Neural cell (in vitro differentiated cells): Measurements from ENCODE around the gene PSMA8. TPM values are rescaled to one million over a fixed set of nuclear protein-coding genes. Genes with fewer than 3 reads are reported as not detected.

Experiments
- H2AFZ ChIP-seq: fragments of 200-600, 300-800 bp; sonication (generic), shearing (Covaris generic); 2 replicates; pipeline ENCODE4 v1.6.0; 2014; ENCODE audit warnings: low read depth, mild to moderate bottlenecking, antibody characterized with exemption, low read length, moderate library complexity
- H3F3A ChIP-seq: fragments of 200-600 bp; shearing (Covaris generic); 2 replicates; pipeline ENCODE4 v1.6.1; 2016; ENCODE audit warnings: mild to moderate bottlenecking, moderate library complexity, mixed read lengths, antibody characterized with exemption, low read length; ENCODE audit not compliant: insufficient read depth, poor library complexity, severe bottlenecking
- H3K27ac ChIP-seq: fragments of 200-600, 300-800 bp; sonication (generic), shearing (Covaris generic); 2 replicates; pipeline ENCODE4 v1.5.1; 2014; ENCODE audit warnings: mild to moderate bottlenecking, low read length, moderate library complexity
- H3K27me3 ChIP-seq: fragments of 300-800, 200-600 bp; sonication (generic), shearing (Covaris generic); 2 replicates; pipeline ENCODE4 v1.6.0; 2014; ENCODE audit warnings: mild to moderate bottlenecking, low read depth, low read length, moderate library complexity; ENCODE audit not compliant: insufficient read depth
- H3K36me3 ChIP-seq: fragments of 300-800, 200-600 bp; sonication (generic), shearing (Covaris generic); 2 replicates; pipeline ENCODE4 v1.5.1; 2014; ENCODE audit warnings: mild to moderate bottlenecking, antibody characterized with exemption, low read length, moderate library complexity; ENCODE audit not compliant: insufficient read depth
- H3K4me2 ChIP-seq: fragments of 300-800, 200-600 bp; sonication (generic), shearing (Covaris generic); 2 replicates; pipeline ENCODE4 v1.6.0; 2014; ENCODE audit warnings: mild to moderate bottlenecking, low read length
- H3K4me3 ChIP-seq: fragments of 300-800, 200-600 bp; sonication (generic), shearing (Covaris generic); 2 replicates; pipeline ENCODE4 v1.5.1; 2014; ENCODE audit warnings: mild to moderate bottlenecking, low read length, moderate library complexity
- H3K79me2 ChIP-seq: fragments of 200-600 bp; shearing (Covaris generic); replicated peaks from 2 replicates; pipeline ENCODE4 v1.6.0; 2014; ENCODE audit warnings: mild to moderate bottlenecking, low read length, moderate library complexity; ENCODE audit not compliant: insufficient read depth
- H3K9ac ChIP-seq: fragments of 300-800, 200-600 bp; sonication (generic), shearing (Covaris generic); 2 replicates; pipeline ENCODE4 v1.6.1; 2016; ENCODE audit warnings: mild to moderate bottlenecking, low read length, mixed read lengths
- H3K9me2 ChIP-seq: fragments of 200-600 bp; shearing (Covaris generic); 2 replicates; pipeline ENCODE4 v1.6.1; 2016; ENCODE audit warnings: mild to moderate bottlenecking, low read length, mixed read lengths; ENCODE audit not compliant: insufficient read depth
- H3K9me3 ChIP-seq: fragments of 200-600, 300-800 bp; sonication (generic), shearing (Covaris generic); 2 replicates; pipeline ENCODE4 v1.6.1; 2016; ENCODE audit warnings: mild to moderate bottlenecking, mixed run types, low read length, moderate library complexity, mixed read lengths
- H4K20me1 ChIP-seq: fragments of 200-600 bp; shearing (Covaris generic); 2 replicates; pipeline ENCODE4 v1.6.1; 2016; ENCODE audit warnings: mild to moderate bottlenecking, mixed run types; ENCODE audit not compliant: insufficient read depth
- EP300 ChIP-seq: fragments of 450-650 bp; conservative IDR thresholded peaks from 2 replicates; pipeline ENCODE4 v1.6.1; 2014; ENCODE audit warnings: antibody characterized with exemption, mild to moderate bottlenecking, moderate library complexity; ENCODE audit not compliant: poor library complexity, severe bottlenecking
- EZH2 ChIP-seq: fragments of 200-600, 300-800 bp; shearing (Covaris generic), sonication (generic); IDR thresholded peaks from 2 replicates; pipeline ENCODE4 v1.6.1; 2014; ENCODE audit warnings: antibody characterized with exemption, low read length, borderline replicate concordance, mild to moderate bottlenecking; ENCODE audit not compliant: insufficient read depth, poor library complexity, severe bottlenecking
- MXI1 ChIP-seq: fragments of 450-650 bp; conservative IDR thresholded peaks from 2 replicates; pipeline ENCODE4 v1.6.1; 2014; ENCODE audit warnings: antibody characterized with exemption, mild to moderate bottlenecking; ENCODE audit not compliant: poor library complexity, severe bottlenecking
- POLR2AphosphoS5 ChIP-seq: IDR thresholded peaks from 2 replicates; pipeline ENCODE4 v1.6.1; 2012
- RAD21 ChIP-seq: fragments of 450-650 bp; conservative IDR thresholded peaks from 2 replicates; pipeline ENCODE4 v1.6.1; 2014; ENCODE audit warnings: antibody characterized with exemption, mild to moderate bottlenecking, moderate library complexity
- REST ChIP-seq: IDR thresholded peaks from 2 replicates; pipeline ENCODE4 v1.6.1; 2012; ENCODE audit warnings: borderline replicate concordance
- SMC3 ChIP-seq: fragments of 450-650 bp; conservative IDR thresholded peaks from 2 replicates; pipeline ENCODE4 v1.6.1; 2014; ENCODE audit warnings: antibody characterized with exemption, mild to moderate bottlenecking, moderate library complexity; ENCODE audit not compliant: poor library complexity
- TAF1 ChIP-seq: IDR thresholded peaks from 2 replicates; pipeline ENCODE4 v1.6.1; 2012; ENCODE audit warnings: low read depth
- polyA plus RNA-seq: library from polyadenylated mRNA; depleted of rRNA; stranded (reverse); fragments of >200 nt; gene quantifications from 2 replicates; pipeline ENCODE4 v1.2.3, GENCODE V29; 2014
- TF ChIP-seq, protein P1 (sequence below): fragments of 450-650 bp; IDR thresholded peaks from 2 replicates; pipeline ENCODE4 v1.5.1; 2014; ENCODE audit warnings: antibody characterized with exemption, mild to moderate bottlenecking, moderate library complexity; ENCODE audit not compliant: poor library complexity, severe bottlenecking

Gene PSMA8
- polyA plus RNA-seq, 1 donor from 2014 or later = not detected

- no peak overlapping the region for H3K27ac ChIP-seq
- no peaks in the 10 kb centered on the region for H3K9me3 ChIP-seq
- H3F3A ChIP-seq = no peaks in the 10 kb centered on the region
- no peak overlapping the region for H3K9ac ChIP-seq
- H3K4me3 ChIP-seq = no peak overlapping the region
- H3K27me3 ChIP-seq = no peaks in the 10 kb centered on the region
- H3K9me2 ChIP-seq = no peaks in the 10 kb centered on the region
- no peaks in the 10 kb centered on the region for H3K79me2 ChIP-seq
- H3K4me2 ChIP-seq = no peak overlapping the region
- no peaks in the 10 kb centered on the region for H4K20me1 ChIP-seq
- TF ChIP-seq EP300 = no peak
- no peak for TF ChIP-seq POLR2AphosphoS5
- TF ChIP-seq RAD21 = no peak
- TF ChIP-seq MXI1 = no peak
- no peak for TF ChIP-seq SMC3
- TF ChIP-seq TAF1 = no peak
- no peak for TF ChIP-seq REST
- no peak for TF ChIP-seq EZH2
- H2AFZ ChIP-seq = no peak overlapping the region
- H3K36me3 ChIP-seq = no peaks in the 10 kb centered on the region
Measured at GRCh38 chr18:26097563-26097962, 36.1 kb upstream of the PSMA8 start.

- Histone ChIP-seq H3K4me2 (no peak overlapping the region), H3K36me3 (no peaks in the 10 kb centered on the region), H3K9me2 (no peaks in the 10 kb centered on the region), H3K27ac (no peak overlapping the region), H3K79me2 (no peaks in the 10 kb centered on the region), H3K4me3 (no peak overlapping the region), H3K9ac (no peak overlapping the region), H3K27me3 (no peaks in the 10 kb centered on the region), H2AFZ (no peak overlapping the region), H3K9me3 (no peaks in the 10 kb centered on the region), H3F3A (no peaks in the 10 kb centered on the region), H4K20me1 (no peaks in the 10 kb centered on the region)
- TF ChIP-seq MXI1 = no peak
- no peak for TF ChIP-seq RAD21
- no peak for TF ChIP-seq EZH2
- no peak for TF ChIP-seq SMC3
- TF ChIP-seq REST = no peak
- TF ChIP-seq TAF1 = no peak
- TF ChIP-seq EP300 = no peak
- no peak for TF ChIP-seq POLR2AphosphoS5
- TF ChIP-seq, protein P1, sequence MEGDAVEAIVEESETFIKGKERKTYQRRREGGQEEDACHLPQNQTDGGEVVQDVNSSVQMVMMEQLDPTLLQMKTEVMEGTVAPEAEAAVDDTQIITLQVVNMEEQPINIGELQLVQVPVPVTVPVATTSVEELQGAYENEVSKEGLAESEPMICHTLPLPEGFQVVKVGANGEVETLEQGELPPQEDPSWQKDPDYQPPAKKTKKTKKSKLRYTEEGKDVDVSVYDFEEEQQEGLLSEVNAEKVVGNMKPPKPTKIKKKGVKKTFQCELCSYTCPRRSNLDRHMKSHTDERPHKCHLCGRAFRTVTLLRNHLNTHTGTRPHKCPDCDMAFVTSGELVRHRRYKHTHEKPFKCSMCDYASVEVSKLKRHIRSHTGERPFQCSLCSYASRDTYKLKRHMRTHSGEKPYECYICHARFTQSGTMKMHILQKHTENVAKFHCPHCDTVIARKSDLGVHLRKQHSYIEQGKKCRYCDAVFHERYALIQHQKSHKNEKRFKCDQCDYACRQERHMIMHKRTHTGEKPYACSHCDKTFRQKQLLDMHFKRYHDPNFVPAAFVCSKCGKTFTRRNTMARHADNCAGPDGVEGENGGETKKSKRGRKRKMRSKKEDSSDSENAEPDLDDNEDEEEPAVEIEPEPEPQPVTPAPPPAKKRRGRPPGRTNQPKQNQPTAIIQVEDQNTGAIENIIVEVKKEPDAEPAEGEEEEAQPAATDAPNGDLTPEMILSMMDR = no peak
Measured at GRCh38 chr18:26103579-26103978, 30.1 kb upstream of the PSMA8 start.
